Fibroblast of the conjunctiva (primary cell): ENCODE measurements around the gene POLD4.

Source experiments
- DNase-seq: peaks from one replicate; pipeline ENCODE4 v3.0.0-alpha.2; 2010; ENCODE audit warnings: low read depth

POLD4 gene

GRCh38 chr11:67387518-67387917, 34.2 kb upstream of the POLD4 start:
- DNase-seq: no peak

- no peak for DNase-seq
Observed at GRCh38 chr11:67387069-67387468, 33.7 kb upstream of the POLD4 start.

- DNase-seq: no peak
Observed at GRCh38 chr11:67384851-67385366, 31.6 kb upstream of the POLD4 start.

GRCh38 chr11:67382276-67383136, 29.2 kb upstream of the POLD4 start:
- peak; percentile 57 for DNase-seq

- no peak for DNase-seq
Observed at GRCh38 chr11:67381244-67381972, 28.1 kb upstream of the POLD4 start.

- DNase-seq: no peak
Observed at GRCh38 chr11:67379061-67380058, 26.0 kb upstream of the POLD4 start.

GRCh38 chr11:67378544-67378943, 25.2 kb upstream of the POLD4 start:
- no peak for DNase-seq

- DNase-seq: no peak
Observed at GRCh38 chr11:67376873-67377808, 23.8 kb upstream of the POLD4 start.

- no peak for DNase-seq
Observed at GRCh38 chr11:67376063-67376820, 22.9 kb upstream of the POLD4 start.

GRCh38 chr11:67375320-67376055, 22.1 kb upstream of the POLD4 start:
- no peak for DNase-seq

GRCh38 chr11:67374571-67375281, 21.4 kb upstream of the POLD4 start:
- DNase-seq: no peak

- DNase-seq: peak; percentile 94
Observed at GRCh38 chr11:67373648-67374570, 20.6 kb upstream of the POLD4 start.

GRCh38 chr11:67372993-67373647, 19.8 kb upstream of the POLD4 start, which contains the start of gene CLCF1:
CLCF1 (minus strand) TSS chr11:67373598; CDS start chr11:67373539, 59 bp downstream.
- DNase-seq: no peak

- DNase-seq: no peak
Observed at GRCh38 chr11:67372321-67372992, 19.1 kb upstream of the POLD4 start.

GRCh38 chr11:67371911-67372320, 18.6 kb upstream of the POLD4 start:
- DNase-seq: no peak
